Urothelium cell line (cell line): ENCODE results near the gene TRAK1.
A peak's percentile ranks its signal among the peaks of the same experiment; 100 is the strongest.

Experiments used
- DNase-seq: peaks from one replicate; pipeline ENCODE4 v3.0.0; 2011; ENCODE audit warnings: low spot score, mixed read lengths
- FAIRE-seq: peaks from 2 replicates; lab custom pipeline; 2011; peaks lifted over from hg19 to GRCh38; lab: Jason Lieb, UNC

The TRAK1 gene

DNA sequence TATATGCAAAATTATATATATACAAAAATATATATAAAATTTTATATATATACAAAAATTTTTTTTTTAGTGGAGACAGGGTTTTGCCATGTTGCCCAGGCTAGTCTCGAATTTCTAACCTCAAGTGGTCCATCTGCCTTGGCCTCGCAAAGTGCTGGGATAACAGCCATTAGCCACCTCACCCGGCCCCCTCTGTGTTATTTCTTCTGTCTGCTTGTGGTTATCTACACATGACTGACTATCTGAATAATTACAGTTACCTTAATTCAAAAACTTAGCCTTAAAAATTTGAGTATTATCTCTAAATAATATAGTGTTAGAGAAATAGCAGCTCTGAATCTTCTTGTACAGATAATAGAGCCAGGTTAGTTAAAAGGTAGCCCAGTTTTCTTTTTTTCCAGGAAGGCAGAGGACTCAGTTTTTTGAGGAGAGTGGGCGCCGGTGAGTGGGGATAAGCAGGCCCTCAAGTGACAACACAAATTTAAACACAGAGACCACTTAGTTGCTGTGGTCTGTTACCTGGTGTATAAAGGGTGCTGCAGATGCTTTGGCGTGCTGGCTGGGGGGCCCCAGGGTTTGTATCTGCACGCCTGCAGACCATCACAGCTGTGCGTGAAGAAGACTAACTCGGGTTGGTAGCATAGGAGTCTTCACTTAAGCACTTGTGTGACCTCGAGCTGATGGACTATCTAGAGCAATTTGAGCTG lies 83.7 kb downstream of the TRAK1 start:
- DNase-seq, result no peak
- FAIRE-seq, result no peak

DNA sequence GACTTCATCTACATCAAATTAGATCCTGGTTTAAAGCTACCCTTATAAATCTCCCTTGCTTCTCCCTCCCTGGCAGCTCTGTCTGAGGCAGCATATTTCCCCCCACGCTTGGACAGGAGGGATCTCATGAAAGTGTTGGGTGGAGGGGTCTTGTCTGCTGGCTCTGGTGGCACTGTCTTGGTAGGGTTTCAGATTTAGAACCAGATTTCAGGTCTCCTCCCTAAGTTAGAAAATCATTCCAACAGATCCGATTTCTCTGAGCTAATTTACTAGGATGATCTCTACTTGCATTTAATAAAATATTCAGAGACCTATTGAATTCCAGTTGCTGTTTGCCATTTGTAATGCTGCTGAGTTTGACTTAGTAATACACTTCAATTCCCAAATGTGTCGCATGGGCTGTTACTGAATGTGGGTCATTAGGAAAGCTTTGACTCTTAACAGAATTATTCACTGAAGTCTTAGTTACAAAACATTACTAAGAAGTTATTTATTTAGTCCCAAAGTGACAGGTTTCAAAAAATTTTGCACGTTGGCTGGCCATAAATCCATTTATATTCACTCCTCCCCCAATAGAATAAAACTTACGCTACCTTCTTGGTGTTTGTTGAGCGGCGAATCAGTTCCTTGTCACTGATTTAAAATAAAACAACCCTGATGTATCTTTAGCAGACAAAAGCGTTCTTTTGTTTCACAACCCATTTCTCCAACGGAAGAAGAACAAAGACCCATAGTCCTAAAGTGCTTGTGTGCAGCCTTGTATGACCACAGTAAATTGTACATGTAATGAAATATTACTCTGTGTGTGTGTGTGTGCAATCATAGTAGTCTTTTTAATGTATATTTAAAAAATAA lies 84.5 kb downstream of the TRAK1 start:
- DNase-seq (no peak), FAIRE-seq (no peak)

DNA sequence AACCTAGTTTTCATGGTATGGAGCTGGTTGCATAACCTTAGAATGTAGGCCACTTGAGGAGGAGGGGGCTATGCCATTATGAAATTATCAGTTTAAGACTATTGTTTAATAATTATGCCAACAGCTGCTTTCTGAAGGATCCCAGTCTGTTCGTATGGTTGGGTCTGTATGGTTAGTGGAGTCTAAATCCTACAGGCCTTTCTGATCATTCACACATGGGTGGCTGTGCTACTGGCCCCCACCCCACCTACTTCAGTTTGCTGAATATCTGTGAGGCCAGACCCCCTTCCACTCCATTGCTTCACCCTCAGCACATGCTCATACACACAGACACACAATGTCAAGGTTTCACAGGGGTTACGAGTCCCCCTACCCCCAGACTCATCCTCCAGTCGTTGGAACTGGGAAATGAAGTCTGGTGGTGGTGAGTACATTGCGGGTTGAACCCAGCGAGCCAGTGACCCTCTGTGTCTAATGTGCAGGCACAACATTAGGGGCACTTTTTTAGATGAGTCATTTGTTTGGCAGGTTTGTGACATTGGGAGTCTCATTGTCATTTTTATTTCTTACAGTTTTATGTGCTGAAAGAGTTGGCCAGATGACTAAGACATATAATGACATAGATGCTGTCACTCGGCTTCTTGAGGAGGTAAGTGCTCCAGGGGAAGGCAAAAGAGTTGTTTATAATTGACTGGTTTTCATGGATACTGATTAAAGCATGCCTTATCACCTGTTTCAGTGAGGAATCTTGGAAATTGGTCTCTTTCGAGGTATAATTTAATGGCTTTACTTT lies 85.3 kb downstream of the TRAK1 start:
- DNase-seq (no peak), FAIRE-seq (no peak)

DNA sequence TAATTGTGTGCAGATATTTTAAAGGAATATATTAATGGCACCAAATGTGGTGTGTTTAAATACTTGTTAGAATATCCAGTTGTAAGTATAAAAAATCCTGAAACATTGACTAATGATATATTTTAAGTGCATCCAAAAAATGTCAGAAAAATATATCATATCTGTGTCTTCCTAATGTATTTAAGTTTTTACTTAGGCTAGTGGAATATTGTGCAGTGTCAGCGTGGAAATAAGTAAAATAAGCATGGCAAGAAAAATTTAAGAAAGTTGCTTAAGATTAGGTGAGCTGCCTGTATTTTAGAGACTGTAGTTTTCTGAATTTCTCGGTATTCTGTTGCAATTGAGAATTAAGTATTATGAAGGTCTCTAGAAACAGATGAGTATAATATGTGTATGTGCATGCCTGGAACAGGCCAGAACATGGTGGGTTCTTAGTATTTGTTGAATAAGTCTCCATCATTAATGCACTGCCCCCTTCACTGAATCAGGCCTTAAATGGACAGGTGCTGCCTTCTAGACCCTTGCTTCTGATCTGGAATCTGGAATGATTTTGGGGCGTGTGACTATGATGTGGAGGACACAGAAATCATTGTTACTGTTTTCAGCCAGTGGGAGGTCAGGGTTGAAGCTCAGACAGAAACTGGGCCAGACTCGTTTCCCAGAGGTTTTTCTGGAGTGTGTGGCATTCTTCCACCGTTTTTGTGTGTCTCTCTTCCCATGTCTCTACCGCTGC lies 86.1 kb downstream of the TRAK1 start:
- FAIRE-seq (no peak), DNase-seq (no peak)

DNA sequence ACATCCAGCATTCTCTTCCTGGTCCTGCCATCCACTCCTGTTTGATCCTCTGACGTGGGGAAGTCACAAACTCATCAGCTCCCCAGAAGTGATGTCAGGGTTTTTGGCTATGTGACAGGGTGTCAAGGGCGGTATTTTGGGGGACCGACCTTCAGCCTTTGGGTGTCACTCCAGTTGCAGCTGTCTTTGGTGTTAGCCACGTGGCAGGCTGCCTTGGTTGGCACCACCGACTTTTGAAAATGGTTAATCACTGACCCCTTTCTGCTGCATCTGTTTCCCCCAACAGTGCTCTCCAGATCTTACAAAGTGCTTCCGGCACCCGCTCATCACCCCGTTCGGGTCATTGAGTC lies 86.6 kb downstream of the TRAK1 start:
- DNase-seq (no peak), FAIRE-seq (no peak)

DNA sequence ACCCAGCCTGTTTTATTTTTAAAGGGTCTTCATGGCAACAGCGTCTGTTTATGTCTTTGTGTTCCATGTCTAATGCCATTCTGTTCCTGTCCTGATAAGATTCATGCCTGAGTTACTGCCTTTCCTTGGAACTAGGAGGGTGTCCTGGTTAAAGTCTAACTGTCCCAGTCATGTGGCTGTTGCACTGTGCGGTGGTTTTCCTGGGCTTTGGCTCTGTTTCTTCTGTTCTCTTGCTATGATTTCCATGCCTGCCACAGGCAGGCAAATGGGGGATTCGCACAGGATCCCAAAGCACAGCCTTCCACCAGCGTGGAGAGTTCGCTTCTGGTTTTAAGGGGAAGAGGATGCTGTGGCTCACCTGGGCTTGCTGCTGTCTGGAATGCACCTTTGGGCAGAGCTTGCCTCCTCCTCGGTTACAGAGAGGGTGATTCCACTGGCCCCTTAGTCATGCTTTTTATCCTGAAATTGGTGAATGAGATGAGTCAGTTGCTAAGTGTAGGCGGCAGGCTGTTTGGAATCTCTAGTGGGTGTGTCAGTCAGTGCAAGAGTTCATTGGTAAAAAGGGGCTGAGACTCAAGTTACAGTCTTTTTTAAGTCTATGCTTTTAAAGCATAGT lies 88.1 kb downstream of the TRAK1 start:
- DNase-seq, result peak; percentile 89
- no peak for FAIRE-seq

DNA sequence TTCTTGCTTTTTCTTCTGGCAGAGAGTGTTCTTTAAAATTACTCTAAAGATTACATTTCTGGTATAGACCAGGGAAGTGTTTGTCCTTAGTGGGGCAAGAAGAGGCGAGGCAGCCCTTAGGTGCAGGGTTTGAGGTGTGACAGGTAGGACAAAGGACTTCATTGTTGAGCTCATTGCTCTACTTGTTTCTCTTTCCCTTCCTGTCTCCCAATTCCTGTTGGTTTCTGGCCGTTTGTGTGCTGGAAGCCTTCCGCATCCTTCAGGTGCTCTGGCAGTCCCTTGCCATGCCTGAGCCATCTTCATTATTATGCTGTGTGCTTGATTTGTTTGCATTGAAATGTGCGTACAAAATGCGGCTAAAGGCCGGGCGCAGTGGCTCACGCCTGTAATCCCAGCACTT lies 89.7 kb downstream of the TRAK1 start:
- DNase-seq, result no peak
- no peak for FAIRE-seq

DNA sequence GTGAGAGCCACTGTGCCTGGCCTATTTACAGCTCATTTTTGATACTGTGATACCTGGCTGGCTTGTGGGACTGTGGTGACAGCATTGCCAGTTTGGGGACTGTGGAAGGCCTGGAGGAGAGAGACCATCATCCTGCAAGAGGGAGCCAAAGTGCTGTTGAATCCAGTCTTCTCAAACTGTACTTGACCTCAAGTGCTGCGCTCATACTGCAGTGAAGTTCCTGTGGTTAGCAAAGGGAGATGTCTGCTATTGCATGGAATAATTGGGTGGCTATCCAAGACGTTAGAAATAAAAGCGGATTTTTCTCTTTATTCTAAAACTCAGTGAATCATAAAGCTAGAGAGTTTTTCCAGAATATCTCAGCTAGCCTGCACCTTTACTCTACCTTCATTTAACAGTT lies 91.4 kb downstream of the TRAK1 start:
- no peak for DNase-seq

DNA sequence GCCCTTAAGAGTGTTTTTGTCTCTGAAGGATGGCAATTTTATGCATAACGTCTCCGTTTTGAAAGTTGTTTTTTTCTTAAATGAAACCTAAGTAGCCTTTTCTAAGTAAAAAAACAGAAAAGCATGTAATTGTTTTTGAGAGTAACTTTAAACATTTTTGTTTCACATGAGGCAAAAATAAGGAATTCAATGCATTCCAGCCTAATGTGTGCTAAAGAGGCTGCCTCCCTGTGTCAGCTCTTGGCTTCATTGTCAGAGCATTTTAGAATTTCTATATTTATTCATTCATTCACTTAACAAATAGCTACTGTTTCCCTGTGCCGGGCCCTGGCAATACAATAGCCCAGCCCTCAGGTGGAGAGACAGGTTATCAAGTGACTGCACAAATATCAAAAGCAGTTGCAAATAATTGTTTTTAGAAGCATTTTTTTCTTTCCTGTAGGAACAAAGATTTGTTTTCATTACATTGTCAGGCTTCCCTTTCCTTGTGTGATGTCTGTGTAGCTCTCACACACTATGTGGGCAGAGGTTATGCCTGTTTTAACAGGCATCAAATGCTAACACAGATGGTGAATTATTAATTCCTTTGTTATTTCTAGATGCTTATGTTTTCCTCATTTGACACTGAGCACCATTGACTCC lies 93.0 kb downstream of the TRAK1 start:
- DNase-seq (no peak), FAIRE-seq (no peak)

More for the DNA sequence above, 91.4 kb downstream of the TRAK1 start:
- FAIRE-seq, result no peak

DNA sequence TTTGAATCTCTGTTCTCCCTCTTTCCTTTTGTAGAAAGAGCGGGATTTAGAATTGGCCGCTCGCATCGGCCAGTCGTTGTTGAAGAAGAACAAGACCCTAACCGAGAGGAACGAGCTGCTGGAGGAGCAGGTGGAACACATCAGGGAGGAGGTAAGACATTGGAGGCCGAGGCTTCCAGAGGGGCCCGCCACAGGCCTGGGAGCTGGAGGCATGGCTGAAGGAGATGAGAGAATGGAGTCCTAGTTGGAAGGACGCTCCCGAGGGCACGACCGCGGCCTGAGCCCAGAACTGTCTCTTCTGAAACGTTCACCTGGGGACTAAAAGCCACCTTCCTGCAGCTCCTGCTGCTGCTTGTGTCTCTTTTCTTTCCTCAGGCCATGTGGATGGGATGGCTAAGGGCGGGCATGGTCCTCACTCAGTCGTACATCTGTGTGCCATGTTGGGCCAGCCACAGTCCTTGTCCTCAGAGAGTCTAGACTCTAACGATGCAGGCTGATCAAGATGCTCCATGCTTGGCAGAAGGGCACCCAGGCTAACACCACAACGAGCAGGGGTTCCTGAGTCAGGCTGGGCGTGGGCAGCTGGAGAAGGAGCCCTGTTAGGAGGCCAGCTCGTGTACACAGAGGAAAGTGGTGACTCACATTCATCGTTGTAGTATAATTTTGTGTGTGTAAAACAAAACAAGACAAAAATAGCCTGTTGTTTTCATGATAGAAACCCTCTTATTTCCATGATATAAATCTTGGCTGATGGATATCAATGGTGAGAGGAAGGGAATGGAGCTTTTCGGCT lies 93.7 kb downstream of the TRAK1 start:
- FAIRE-seq, result no peak
- DNase-seq, result no peak

DNA sequence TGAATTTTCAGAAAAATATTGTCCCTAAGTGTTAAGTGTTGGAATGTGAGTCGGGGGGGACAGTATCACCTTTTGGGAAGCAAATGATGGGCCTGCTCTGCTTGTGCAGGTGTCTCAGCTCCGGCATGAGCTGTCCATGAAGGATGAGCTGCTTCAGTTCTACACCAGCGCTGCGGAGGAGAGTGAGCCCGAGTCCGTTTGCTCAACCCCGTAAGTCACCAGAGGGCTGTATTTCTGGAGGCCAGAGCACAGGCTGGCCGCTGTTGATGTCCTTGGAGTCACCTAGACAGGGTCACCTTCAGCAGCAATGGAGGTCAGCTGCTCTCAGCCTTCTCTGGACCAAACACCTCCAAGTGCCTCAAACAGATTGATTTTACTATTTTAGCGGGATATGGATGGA lies 96.8 kb downstream of the TRAK1 start:
- DNase-seq (no peak), FAIRE-seq (no peak)

DNA sequence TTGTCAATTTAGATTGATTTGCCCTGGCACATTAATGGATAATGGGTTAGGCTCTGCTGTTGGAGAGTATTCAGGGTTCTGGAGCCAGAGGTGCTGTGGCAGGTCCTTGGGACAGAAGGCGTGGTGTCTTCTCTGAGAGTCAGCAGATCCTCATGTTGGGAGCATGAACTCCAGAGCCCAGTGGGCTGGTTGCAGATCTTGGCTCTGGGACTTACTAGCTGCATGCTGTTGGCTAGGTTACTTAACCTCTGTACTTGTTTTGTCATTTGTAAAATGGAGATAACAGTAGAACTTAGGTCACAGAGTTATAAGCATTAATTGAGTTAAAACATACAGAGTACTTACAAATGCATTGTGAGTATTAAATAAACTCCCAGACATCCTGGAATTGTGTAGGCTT lies 97.2 kb downstream of the TRAK1 start:
- FAIRE-seq (no peak), DNase-seq (no peak)

DNA sequence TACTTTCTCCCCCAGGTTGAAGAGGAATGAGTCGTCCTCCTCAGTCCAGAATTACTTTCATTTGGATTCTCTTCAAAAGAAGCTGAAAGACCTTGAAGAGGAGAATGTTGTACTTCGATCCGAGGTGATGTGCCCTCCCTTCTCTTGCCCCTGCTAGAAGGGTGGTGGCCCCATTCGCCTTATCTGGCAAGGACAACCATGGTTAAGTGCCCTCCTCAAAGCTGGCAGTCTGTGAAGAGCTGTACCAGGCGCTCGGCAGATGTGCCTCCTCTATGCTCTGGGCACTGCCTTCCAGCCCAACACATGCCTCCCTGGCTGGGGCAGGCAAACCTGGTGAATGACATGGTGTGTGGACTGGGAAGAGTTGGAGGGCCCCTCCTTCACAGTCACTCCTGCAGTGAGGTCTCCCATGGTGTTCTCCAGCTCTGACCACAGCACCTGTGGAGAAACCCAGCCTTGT lies 97.9 kb downstream of the TRAK1 start:
- FAIRE-seq (no peak), DNase-seq (no peak)

DNA sequence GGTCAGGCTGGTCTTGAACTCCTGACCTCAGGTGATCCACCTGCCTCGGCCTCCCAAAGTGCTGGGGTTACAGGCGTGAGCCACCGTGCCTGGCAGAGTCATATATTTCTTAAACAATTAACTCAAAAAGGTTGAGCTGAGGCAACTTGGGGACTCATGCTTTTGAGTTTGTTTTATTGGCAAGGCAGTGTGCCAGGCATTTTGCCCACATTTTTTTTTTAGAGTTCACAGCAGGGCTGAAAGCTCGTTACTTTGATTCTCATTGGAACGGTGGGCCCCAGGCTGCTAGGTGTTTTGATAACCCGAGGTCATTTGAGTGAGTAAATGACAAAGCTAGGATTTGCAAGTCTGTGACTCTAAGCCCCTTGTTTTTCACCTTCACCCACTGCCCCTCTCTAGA lies 98.6 kb downstream of the TRAK1 start:
- DNase-seq (no peak), FAIRE-seq (no peak)

DNA sequence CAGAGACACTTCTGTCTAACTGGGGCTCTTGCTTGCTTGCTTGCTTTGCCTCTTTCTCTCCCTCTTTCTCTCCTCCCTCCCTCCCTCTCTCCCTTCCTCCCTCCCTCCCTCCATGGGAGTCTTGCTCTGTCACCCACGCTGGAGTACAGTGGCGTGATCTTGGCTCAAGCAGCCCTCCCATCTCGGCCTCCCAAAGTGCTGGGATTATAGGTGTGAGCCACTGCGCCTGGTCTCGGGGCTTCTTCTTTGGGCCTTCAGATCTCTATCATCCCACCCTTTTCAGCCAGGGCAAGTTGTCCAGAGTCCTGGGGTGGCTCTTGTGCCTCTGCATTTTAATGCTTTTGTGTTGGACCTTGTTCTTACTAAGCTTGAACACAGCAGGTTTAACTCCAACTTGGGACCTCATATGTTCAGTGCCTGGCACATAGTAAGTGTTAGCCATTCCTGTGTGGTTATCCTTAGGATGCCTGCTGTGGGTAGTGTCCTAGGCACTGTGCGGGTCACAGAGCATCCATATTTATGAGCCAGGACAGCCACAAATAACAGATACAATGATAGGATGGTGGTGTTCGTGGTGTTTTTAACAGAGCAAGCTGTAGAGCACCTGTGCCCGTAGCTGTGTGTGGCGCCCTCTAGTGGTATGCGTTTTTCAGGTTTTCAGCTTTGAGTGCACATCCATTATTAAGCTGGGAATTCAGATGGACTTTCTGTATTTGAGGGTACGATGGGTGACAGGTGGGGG lies 99.7 kb downstream of the TRAK1 start:
- FAIRE-seq (no peak), DNase-seq (peak; percentile 62)

DNA sequence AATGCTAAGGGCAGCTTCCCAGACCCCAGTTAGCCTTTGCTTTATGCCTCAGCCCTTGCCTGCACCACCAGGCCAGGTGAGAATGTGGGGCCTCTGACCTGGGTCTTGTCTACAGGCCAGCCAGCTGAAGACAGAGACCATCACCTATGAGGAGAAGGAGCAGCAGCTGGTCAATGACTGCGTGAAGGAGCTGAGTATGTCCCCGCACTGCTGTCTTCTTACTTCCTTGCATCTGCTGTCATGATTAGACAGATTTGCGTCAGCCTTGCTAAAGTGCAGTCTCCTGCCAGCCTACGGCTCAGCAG lies 100.2 kb downstream of the TRAK1 start:
- FAIRE-seq, result no peak

DNA sequence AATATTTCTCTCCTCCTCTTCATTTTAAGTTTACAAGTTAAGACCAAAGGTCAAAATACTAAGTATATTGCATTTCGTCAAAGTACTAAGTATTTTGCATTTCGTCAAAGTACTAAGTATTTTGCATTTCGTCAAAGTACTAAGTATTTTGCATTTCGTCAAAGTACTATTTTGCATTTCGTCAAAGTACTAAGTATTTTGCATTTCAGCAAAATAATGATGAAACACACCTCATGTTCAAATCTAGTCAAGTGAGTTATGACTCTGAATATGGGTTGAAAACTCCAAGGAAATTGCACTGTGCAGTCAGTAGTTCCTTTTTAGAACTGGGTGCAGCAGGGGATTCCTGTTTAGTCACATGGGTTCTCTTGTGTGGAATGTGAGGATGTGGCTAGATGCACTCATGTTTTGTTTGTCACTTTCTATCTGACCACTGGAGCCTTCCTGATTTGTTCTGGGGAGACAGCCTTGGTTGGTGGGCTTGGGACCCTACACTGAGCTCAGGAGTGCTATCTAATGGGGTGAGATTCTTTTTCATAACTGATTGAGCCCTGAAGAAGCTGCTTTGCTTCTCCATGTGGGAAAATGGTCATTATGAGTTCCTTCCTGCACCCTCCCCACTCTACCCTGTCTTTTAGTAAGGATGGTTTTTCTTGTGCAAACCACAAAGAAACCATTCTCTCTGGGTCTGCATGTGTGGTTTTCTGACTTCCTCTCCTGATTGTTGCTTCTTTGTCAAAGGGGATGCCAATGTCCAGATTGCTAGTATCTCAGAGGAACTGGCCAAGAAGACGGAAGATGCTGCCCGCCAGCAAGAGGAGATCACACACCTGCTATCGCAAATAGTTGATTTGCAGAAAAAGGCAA lies 101.4 kb downstream of the TRAK1 start:
- DNase-seq, result peak; percentile 54
- FAIRE-seq, result no peak

More for the DNA sequence above, 100.2 kb downstream of the TRAK1 start:
- no peak for DNase-seq
